GM10847 (cell line): ENCODE results near the gene MORN1.

Experiments used
- POLR2A ChIP-seq: IDR thresholded peaks from 2 replicates; pipeline ENCODE4 v1.6.1; 2011; ENCODE audit not compliant: insufficient read length; ENCODE audit errors: extremely low read depth

The MORN1 gene

GRCh38 chr1:2340086-2340917 is 51.1 kb downstream of the MORN1 start:
- no peak for TF ChIP-seq POLR2A

GRCh38 chr1:2339206-2340085 is 51.9 kb downstream of the MORN1 start:
- TF ChIP-seq POLR2A, result no peak

DNA sequence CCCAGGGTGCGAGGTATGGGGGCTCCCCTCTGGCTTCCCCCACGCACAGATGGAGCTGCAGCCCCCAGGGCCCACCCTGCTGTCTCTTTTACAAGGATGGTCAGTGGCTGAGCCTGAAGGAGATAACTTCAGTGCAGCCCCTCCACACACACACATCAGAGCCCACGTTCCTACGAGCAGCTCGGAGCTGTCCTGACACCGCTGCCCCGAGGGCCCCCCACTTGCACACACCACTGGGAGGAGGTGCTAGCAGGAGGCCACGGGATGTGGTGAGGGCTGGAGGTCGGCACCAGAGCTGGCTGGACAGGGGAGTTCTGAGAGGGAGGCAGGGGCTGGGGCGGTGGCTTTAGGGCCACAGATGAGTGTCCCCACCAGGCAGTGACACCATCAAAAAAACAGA is 53.9 kb downstream of the MORN1 start:
- no peak for TF ChIP-seq POLR2A

DNA sequence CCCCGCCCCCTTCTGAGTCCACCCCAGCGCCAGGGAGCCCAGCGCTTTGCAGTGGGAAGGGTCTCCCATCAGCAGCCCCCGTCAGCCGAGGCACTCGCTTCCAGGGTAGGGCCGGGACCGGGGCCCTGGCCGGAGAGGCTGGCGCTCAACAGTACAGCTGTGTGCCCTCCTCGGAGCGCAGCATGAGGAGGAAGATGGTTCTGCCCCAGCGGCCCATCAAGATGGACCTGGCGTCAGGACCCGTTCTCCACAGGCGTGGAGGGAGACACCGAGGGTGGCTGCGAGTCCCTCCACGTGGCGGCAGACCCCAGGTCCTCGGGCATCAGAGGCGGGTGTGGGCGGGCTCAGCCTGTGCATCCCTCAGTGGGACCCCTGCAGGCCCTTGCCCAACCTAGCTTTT is 54.3 kb downstream of the MORN1 start:
- TF ChIP-seq POLR2A, result no peak

GRCh38 chr1:2336499-2336898 is 54.9 kb downstream of the MORN1 start:
- TF ChIP-seq POLR2A, result no peak

- TF ChIP-seq POLR2A, result no peak
These were observed 55.5 kb downstream of the MORN1 start for GRCh38 chr1:2335721-2336455.

- TF ChIP-seq POLR2A, result no peak
These were observed 56.3 kb downstream of the MORN1 start for GRCh38 chr1:2334883-2335534.

GRCh38 chr1:2334366-2334765 is 57.0 kb downstream of the MORN1 start:
- no peak for TF ChIP-seq POLR2A

DNA sequence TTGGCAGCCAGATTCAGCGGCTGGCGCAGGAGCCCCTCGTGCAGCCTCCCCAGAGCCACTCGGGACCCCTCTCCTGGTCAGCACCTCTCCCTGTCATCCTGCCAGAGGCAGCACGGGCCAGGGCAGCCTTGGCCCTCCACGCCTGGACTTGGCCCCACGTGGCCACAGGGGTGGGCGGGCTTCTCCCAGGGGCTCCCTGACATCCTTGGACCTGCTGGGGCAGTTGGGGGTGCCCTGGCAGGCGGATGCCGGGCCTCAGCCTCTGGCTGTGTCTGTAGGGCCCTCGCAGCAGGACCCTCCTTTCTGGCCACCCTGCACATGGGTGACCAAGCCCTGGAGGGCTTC is 60.2 kb downstream of the MORN1 start:
- TF ChIP-seq POLR2A, result no peak

- no peak for TF ChIP-seq POLR2A
These were observed 60.7 kb downstream of the MORN1 start for GRCh38 chr1:2330519-2331199.

DNA sequence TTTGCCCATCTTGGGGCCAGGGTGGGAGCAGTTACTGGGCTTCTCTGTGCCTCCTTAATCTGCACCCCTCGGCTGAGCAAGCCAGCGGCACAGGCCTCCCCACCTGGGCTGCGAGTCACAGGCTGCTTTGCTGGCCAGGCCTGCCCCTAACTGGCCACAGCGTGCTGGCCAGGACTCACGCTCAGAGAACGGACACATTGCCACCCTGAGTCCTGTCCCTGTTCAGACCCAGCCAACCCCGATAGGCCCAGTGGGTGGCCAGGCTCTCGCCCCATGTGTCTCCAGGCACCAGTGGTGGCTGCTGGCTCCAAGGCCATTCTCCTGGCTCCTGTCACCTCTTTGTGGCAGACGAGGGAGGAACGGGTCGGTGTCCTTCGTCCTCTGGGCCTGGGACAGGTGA is 61.3 kb downstream of the MORN1 start:
- no peak for TF ChIP-seq POLR2A

GRCh38 chr1:2328676-2329455 is 62.5 kb downstream of the MORN1 start:
- no peak for TF ChIP-seq POLR2A

GRCh38 chr1:2327841-2328240 is 63.5 kb downstream of the MORN1 start:
- no peak for TF ChIP-seq POLR2A

GRCh38 chr1:2326524-2326923 is 64.8 kb downstream of the MORN1 start:
- TF ChIP-seq POLR2A, result no peak
